ENCODE data around the gene HSD17B2.
"Not testable (repeated sequence)": the region's sequence is repeated elsewhere in the genome, so short reads cannot be mapped to it uniquely, and the experiment has no call there.

DNA sequence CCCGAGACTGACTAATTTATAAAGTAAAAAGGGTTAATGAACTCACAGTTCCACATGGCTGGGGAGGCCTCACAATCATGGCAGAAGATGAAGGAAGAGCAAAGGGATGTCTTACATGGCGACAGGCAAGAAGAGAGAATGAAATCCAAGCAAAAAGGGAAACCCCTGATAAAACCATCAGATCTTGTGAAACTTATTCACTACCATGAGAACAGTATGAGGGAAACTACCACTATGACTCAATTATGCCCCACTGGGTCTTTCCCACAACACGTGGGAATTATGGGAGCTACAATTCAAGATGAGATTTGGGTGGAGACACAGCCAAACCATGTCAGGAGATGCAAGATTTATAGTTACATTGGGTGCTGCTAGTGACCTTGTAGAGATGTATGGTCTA lies 74.2 kb downstream of the HSD17B2 start:
- TF ChIP-seq GABPA (IDR thresholded peaks at IDR 0.05 in 1 of 2, conservative IDR thresholded peaks at IDR 0.05 in 1 of 2); CTCF (IDR thresholded peaks at IDR 0.05; ENCODE audit: low read depth, low read length, missing input control); JUND (IDR thresholded peaks at IDR 0.05): not testable (repeated sequence)
